Activated CD8-positive, alpha-beta T cell treated with anti-CD3 and anti-CD28 coated beads for 36 hours (primary cell): Measurements from ENCODE around the gene KCNE4. TPM values are rescaled to one million over a fixed set of nuclear protein-coding genes. Genes with fewer than 3 reads are reported as not detected.

Source experiments
- ATAC-seq: fragments of 200-7000 bp; cut with Tn5 transposase; one replicate; pipeline ENCODE4 v1.10.0; 2021; ENCODE audit warnings: mild to moderate bottlenecking, moderate library complexity
- CTCF ChIA-PET: fragments of 350-600 bp; sonication (Branson Sonifier 250); formaldehyde crosslinking; loops from one replicate; lab custom pipeline; 2021; ENCODE audit warnings: antibody characterized with exemption; lab: Charles Lee
- POLR2A ChIA-PET: fragments of 350-600 bp; sonication (Branson Sonifier 250); formaldehyde crosslinking; loops from one replicate; lab custom pipeline; 2021; ENCODE audit warnings: antibody characterized with exemption; lab: Charles Lee
- DNase-seq: peaks from one replicate; pipeline ENCODE4 v3.0.0-alpha.2; 2020
- H3K27ac Mint-ChIP-seq: one replicate; pipeline ENCODE4 v1.8.0; 2021; ENCODE audit warnings: mild to moderate bottlenecking, mixed read lengths
- H3K27me3 Mint-ChIP-seq: one replicate; pipeline ENCODE4 v1.8.0; 2021; ENCODE audit warnings: mixed read lengths
- H3K36me3 Mint-ChIP-seq: one replicate; pipeline ENCODE4 v1.8.0; 2021; ENCODE audit warnings: low read depth, mixed read lengths
- H3K4me1 Mint-ChIP-seq: one replicate; pipeline ENCODE4 v1.8.0; 2021; ENCODE audit warnings: low read depth, mixed read lengths
- H3K4me3 Mint-ChIP-seq: one replicate; pipeline ENCODE4 v1.8.0; 2021; ENCODE audit warnings: mild to moderate bottlenecking, moderate library complexity, mixed read lengths
- H3K9me3 Mint-ChIP-seq: one replicate; pipeline ENCODE4 v1.8.0; 2021; ENCODE audit warnings: mixed read lengths
- intact Hi-C: fragments of 100-400 bp; cut with micrococcal nuclease; formaldehyde crosslinking; loops from one replicate; pipeline ENCODE4 v1.10.0; 2022
- total RNA-seq, 2 experiments: library from RNA; stranded (reverse); gene quantifications; one replicate each; pipeline ENCODE4 v1.2.3, GENCODE V29; 2021
- TF ChIP-seq, protein P1 (sequence below): fragments of 200-600 bp; IDR thresholded peaks from one replicate; pipeline ENCODE4 v1.8.0; 2022; ENCODE audit warnings: antibody characterized with exemption, mild to moderate bottlenecking

KCNE4 gene
- total RNA-seq, 2 experiments from 2014 or later = not detected

DNA sequence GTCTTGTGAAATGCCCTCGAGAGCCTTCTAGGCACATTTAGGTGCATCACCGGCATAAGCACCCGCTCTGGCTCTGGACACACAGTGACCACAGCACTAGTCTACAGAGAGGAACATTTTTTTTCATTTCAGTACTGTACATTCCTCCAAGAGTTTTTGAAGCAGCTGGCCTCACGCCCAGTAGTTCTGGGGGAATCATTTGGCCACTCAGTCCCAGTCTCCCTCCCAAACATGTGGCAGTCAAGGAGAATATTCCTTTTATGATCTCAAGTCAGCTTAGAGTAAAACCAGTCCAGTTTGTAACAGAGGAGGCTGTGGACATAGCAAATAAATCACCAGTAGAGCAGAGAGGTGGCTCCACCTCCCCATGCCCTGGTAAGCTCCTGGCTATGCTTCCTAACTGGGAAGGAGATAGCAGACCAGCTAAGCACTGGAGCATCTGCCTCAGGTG is 48.1 kb downstream of the KCNE4 start:
- Mint-ChIP-seq H3K27me3 (no peaks in the 10 kb centered on the region), H3K27ac (no peak overlapping the region), H3K36me3 (no peaks in the 10 kb centered on the region), H3K9me3 (no peaks in the 10 kb centered on the region), H3K4me1 (no peaks in the 10 kb centered on the region), H3K4me3 (no peak overlapping the region)
- POLR2A ChIA-PET = no interaction called here
- no peak for ATAC-seq
- intact Hi-C loops = loop anchor here (10.0 kb wide), 1 partner anchor 125 kb away; no protein-coding TSS in a partner anchor
- TF ChIP-seq, protein P1, sequence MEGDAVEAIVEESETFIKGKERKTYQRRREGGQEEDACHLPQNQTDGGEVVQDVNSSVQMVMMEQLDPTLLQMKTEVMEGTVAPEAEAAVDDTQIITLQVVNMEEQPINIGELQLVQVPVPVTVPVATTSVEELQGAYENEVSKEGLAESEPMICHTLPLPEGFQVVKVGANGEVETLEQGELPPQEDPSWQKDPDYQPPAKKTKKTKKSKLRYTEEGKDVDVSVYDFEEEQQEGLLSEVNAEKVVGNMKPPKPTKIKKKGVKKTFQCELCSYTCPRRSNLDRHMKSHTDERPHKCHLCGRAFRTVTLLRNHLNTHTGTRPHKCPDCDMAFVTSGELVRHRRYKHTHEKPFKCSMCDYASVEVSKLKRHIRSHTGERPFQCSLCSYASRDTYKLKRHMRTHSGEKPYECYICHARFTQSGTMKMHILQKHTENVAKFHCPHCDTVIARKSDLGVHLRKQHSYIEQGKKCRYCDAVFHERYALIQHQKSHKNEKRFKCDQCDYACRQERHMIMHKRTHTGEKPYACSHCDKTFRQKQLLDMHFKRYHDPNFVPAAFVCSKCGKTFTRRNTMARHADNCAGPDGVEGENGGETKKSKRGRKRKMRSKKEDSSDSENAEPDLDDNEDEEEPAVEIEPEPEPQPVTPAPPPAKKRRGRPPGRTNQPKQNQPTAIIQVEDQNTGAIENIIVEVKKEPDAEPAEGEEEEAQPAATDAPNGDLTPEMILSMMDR = no peak
- CTCF ChIA-PET = no interaction called here
- DNase-seq = no peak

GRCh38 chr2:223101340-223102039 is 49.5 kb downstream of the KCNE4 start:
- ChIA-PET POLR2A (no interaction called here), CTCF (interaction anchor here (0.7 kb wide), 1 partner anchor 130 kb away, joined by 4 read pairs; no protein-coding TSS in a partner anchor)
- Mint-ChIP-seq H3K9me3 (no peaks in the 10 kb centered on the region), H3K27me3 (peaks cover 2% of the 10 kb centered on the region), H3K4me1 (no peaks in the 10 kb centered on the region), H3K4me3 (no peak overlapping the region), H3K27ac (no peak overlapping the region), H3K36me3 (no peaks in the 10 kb centered on the region)
- DNase-seq = no peak
- intact Hi-C loops = loop anchor here (10.0 kb wide), 1 partner anchor 127 kb away; no protein-coding TSS in a partner anchor
- TF ChIP-seq, protein P1 = no peak
- no peak for ATAC-seq

DNA sequence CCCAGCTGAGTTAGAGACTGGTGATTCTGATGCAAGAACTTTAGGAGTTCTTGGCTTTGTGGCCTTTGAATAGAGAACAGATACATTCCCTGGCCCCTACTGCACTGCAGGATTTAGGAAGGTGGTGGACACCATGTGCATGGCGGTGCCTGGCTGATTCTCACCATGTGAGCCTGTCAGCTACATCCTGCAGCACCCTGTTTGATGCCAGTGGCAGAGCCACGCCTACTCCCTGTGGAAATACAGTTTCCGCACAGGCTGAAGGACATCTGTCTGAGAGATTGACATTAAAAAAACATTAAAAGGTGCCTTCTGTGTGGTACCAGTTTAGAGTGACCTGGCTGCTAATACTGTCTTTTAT is 50.0 kb downstream of the KCNE4 start:
- ChIA-PET CTCF (no interaction called here), POLR2A (no interaction called here)
- no peak for ATAC-seq
- no peaks in the 10 kb centered on the region for H3K36me3 Mint-ChIP-seq
- no peak for DNase-seq
- H3K27ac Mint-ChIP-seq = no peak overlapping the region
- peaks cover 2% of the 10 kb centered on the region for H3K27me3 Mint-ChIP-seq
- intact Hi-C loops = loop anchor here (10.0 kb wide), 1 partner anchor 127 kb away; no protein-coding TSS in a partner anchor
- no peaks in the 10 kb centered on the region for H3K4me1 Mint-ChIP-seq
- no peaks in the 10 kb centered on the region for H3K9me3 Mint-ChIP-seq
- TF ChIP-seq, protein P1 = no peak
- H3K4me3 Mint-ChIP-seq = no peak overlapping the region

DNA sequence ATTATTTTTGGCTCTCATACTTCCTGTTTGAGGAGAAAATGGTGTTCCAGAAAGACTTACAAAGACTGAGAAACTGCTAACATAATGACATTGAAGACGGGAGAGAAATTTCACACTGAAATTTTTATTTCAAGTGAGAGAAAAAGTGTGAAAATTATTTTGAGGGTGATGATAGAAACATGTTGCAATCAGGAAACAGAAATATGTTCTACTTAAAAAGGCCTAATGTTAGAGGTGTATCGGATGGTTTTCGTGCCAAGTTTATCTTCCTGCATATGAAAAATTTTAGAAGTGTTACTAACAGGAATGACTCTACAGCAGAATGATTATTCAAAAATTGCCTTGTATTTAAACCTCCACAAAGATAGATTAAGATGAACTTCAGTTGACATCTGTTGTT is 50.5 kb downstream of the KCNE4 start:
- ATAC-seq (no peak), DNase-seq (no peak)
- ChIA-PET POLR2A (no interaction called here), CTCF (no interaction called here)
- TF ChIP-seq, protein P1 = no peak
- Mint-ChIP-seq H3K4me1 (no peaks in the 10 kb centered on the region), H3K36me3 (no peaks in the 10 kb centered on the region), H3K27ac (no peak overlapping the region), H3K9me3 (no peaks in the 10 kb centered on the region), H3K4me3 (no peak overlapping the region), H3K27me3 (peaks cover 2% of the 10 kb centered on the region)
- intact Hi-C loops = loop anchor here (10.0 kb wide), 1 partner anchor 128 kb away; no protein-coding TSS in a partner anchor
